ENCODE results near the gene CTPS2. TPM values are rescaled to one million over a fixed set of nuclear protein-coding genes. Genes with fewer than 3 reads are reported as not detected.
"Not testable (repeated sequence)": the region's sequence is repeated elsewhere in the genome, so short reads cannot be mapped to it uniquely, and the experiment has no call there.

Gene CTPS2, protein sequence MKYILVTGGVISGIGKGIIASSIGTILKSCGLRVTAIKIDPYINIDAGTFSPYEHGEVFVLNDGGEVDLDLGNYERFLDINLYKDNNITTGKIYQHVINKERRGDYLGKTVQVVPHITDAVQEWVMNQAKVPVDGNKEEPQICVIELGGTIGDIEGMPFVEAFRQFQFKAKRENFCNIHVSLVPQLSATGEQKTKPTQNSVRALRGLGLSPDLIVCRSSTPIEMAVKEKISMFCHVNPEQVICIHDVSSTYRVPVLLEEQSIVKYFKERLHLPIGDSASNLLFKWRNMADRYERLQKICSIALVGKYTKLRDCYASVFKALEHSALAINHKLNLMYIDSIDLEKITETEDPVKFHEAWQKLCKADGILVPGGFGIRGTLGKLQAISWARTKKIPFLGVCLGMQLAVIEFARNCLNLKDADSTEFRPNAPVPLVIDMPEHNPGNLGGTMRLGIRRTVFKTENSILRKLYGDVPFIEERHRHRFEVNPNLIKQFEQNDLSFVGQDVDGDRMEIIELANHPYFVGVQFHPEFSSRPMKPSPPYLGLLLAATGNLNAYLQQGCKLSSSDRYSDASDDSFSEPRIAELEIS
- total RNA-seq, result 16.4 and 17.9 TPM in 2 replicates

DNA sequence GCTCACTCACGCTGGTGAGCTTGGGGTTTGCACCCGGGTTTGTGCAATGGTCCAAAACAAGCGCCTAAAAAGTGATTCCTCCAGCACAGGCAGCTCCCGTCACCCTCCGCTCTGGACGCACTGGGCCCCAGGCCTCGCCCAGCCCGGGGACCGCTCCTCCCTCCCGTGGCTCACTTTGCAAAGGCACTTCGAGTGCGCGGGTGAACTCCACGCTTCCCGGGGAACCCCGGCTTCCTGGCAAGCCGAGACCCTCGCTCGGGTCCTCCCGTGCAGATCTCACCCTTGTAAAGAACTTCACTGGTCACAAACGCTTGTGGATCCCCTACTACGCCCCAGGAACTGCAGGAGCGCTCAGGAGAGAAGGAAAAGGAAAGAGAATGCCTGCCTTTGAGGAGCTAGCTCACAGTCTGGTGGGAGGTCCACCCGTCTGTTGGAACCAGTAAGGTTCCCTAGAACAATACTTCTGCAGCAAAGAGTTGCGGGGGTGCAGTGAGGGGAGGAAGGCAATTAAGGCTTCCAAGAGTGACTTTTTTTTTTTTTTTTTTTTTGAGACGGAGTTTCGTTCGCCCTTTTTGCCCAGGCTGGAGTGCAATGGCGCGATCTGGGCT, at the start of gene CTPS2:
TSS of gene CTPS2 (minus strand) at position 122 of the 608 bp plus-strand sequence. CDS start 9,767 bp downstream, outside the sequence.
- no peak for DNase-seq (ENCODE audit: low read depth)
- peak within 1 kb of the TSS; percentile 73 for H3K4me3 ChIP-seq (ENCODE audit: low read depth, low read length)
- TF ChIP-seq, protein P1, sequence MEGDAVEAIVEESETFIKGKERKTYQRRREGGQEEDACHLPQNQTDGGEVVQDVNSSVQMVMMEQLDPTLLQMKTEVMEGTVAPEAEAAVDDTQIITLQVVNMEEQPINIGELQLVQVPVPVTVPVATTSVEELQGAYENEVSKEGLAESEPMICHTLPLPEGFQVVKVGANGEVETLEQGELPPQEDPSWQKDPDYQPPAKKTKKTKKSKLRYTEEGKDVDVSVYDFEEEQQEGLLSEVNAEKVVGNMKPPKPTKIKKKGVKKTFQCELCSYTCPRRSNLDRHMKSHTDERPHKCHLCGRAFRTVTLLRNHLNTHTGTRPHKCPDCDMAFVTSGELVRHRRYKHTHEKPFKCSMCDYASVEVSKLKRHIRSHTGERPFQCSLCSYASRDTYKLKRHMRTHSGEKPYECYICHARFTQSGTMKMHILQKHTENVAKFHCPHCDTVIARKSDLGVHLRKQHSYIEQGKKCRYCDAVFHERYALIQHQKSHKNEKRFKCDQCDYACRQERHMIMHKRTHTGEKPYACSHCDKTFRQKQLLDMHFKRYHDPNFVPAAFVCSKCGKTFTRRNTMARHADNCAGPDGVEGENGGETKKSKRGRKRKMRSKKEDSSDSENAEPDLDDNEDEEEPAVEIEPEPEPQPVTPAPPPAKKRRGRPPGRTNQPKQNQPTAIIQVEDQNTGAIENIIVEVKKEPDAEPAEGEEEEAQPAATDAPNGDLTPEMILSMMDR (conservative IDR thresholded peaks at IDR 0.05; ENCODE audit: low read depth, low read length), result no peak

DNA sequence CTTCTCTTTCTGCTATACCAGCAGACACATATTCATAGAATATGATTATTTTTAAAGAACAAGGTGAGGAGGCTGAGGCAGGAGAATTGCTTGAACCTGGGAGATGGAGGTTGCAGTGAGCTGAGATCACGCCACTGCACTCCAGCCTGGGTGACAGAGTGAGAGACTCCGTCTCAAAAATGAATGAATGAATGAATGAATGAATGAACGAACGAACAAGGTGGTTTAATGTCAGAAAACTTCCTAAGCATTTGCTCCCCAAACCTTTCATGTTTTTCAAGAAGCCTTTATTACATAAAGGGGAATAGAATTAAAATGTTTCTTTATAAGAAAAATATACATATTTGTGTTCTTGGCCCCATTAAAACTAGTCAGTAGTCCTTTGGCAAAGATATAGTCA, 49.0 kb upstream of the CTPS2 start:
- H3K4me3 ChIP-seq (ENCODE audit: low read depth, low read length); DNase-seq (ENCODE audit: low read depth): not testable (repeated sequence)

DNA sequence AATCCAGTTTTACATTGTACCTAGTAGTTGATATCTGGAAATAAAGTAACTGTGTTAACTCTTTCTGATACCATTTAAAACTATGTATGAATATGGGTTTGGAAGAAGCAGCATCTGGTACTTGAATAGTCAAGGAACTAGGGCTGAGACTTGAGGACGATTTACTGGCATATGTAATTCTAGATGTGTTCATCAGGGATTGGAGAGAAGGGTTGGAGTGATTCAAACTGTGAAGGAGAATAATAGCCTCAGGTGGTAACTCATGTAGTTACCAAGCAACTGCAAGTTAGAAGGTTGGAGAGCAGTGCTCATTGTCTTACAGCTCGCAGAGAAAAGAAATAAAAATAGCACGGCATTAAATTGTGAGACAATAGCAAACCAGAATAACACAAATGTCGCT, 44.3 kb upstream of the CTPS2 start:
- DNase-seq (ENCODE audit: low read depth), result no peak
- TF ChIP-seq, protein P1 (conservative IDR thresholded peaks at IDR 0.05; ENCODE audit: low read depth, low read length), result no peak
- H3K4me3 ChIP-seq (ENCODE audit: low read depth, low read length), result no peak overlapping the region

DNA sequence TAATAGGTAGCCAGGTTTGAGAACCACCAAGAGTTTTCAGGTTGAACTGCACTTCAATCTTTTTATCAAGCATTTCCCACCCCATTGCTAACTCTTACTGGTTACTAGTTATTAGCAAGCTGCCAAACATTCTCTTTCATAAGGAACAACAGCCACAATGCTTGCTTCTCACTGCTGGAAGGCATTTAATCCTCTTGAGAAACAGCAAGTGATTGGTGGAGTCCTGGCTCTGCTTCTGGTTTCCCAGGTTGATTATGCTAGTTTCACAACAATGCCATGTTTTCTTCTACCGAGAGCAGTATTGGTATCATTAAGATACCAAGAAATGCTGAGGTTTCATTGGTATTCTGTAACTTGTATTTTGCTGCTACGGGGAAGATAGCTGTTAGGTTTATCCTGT, 41.5 kb upstream of the CTPS2 start:
- DNase-seq (ENCODE audit: low read depth), result no peak
- TF ChIP-seq, protein P1 (conservative IDR thresholded peaks at IDR 0.05; ENCODE audit: low read depth, low read length), result no peak
- H3K4me3 ChIP-seq (ENCODE audit: low read depth, low read length), result no peak overlapping the region

DNA sequence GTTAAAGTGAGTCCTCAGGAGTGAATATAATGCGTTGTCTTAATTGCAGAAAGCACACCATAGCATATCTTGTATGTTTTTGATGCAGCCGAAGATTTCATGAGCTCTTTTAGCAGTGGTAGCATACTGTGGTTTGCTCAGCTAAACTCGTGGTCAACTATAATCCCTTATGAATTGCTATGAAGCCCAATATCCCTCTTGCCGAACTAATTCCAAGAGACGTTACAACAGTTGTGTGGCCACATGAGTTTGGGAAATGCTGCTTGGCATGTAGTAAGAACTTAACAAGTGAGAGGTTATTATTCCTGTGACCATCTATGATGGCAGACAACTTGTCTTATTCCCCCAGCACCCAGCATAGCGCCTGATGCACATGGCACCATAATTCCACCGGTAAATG, 37.7 kb upstream of the CTPS2 start:
- TF ChIP-seq, protein P1 (conservative IDR thresholded peaks at IDR 0.05; ENCODE audit: low read depth, low read length), result no peak
- H3K4me3 ChIP-seq (ENCODE audit: low read depth, low read length), result no peak overlapping the region
- no peak for DNase-seq (ENCODE audit: low read depth)

- no peak overlapping the region for H3K4me3 ChIP-seq (ENCODE audit: low read depth, low read length)
- DNase-seq (ENCODE audit: low read depth), result no peak
- TF ChIP-seq, protein P1 (conservative IDR thresholded peaks at IDR 0.05; ENCODE audit: low read depth, low read length), result no peak
Measured at GRCh38 chrX:16748425-16748824, 36.0 kb upstream of the CTPS2 start.

GRCh38 chrX:16745659-16746058, 33.2 kb upstream of the CTPS2 start:
- DNase-seq (ENCODE audit: low read depth), result no peak
- TF ChIP-seq, protein P1 (conservative IDR thresholded peaks at IDR 0.05; ENCODE audit: low read depth, low read length), result no peak
- H3K4me3 ChIP-seq (ENCODE audit: low read depth, low read length), result no peak overlapping the region
